Measurements from ENCODE around the gene IPMK. TPM values are rescaled to one million over a fixed set of nuclear protein-coding genes. Genes with fewer than 3 reads are reported as not detected.
"Not testable (repeated sequence)": the region's sequence is repeated elsewhere in the genome, so short reads cannot be mapped to it uniquely, and the experiment has no call there.

The IPMK gene
- total and polyA plus RNA-seq, 2 experiments from 2014 or later = 5.5 to 17.8 TPM

DNA sequence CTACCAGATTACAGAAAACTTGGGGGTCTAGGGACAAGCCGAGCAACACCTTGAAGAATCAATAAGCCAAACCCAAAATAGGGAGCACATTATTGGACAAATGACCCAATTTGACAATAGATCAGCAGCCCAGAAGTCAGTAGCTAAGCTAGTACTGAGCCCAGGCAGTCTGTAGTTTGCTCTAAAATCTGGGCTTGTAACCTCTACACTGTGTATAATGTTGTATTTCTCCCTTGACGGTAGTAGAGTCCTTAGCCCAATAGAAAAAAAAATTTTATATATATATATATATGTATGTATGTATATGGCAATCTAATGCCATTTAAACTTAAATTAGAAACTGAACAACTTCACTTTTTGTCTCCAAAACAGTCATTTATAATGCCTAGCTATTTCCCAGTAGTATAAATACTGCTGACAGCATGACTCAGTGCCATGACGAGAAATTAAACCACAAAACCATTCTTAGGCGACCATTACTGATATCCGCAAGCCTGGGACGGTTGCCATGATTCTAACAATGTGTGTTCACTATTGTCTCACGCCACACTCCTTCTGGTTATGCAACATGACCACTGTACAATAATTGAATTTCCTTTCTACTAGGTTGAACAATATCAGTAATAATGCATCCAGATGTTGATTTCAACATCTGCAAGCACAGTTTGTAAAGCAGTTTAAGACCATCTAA, 110.5 kb downstream of the IPMK start (continued):
- TF ChIP-seq CREB1 (CRISPR knock-in tag; IDR thresholded peaks at IDR 0.05; ENCODE audit: low read depth) = no peak
- TF ChIP-seq EZH2phosphoT487 (IDR thresholded peaks at IDR 0.05; ENCODE audit: unreplicated experiment) = no peak

DNA sequence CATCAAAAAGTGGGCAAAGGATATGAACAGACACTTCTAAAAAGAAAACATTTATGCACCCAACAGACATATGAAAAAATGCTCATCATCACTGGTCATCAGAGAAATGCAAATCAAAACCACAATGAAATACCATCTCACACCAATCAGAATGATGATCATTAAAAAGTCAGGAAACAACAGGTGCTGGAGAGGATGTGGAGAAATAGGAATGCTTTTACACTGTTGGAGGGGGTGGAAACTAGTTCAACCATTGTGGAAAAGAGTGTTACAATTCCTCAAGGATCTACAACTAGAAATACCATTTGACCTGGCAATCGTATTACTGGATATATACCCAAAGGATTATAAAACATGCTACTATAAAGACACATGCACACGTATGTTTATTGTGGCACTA, 111.8 kb downstream of the IPMK start:
- not testable (repeated sequence) for H3K27ac ChIP-seq (ENCODE audit: low read depth); H3K4me3 ChIP-seq; H3K27me3 ChIP-seq (ENCODE audit: insufficient read depth); H3K79me2 ChIP-seq (replicated peaks; ENCODE audit: insufficient read depth); H3K27ac Mint-ChIP-seq; H3K9me2 ChIP-seq (ENCODE audit: insufficient read depth); ATAC-seq; DNase-seq (ENCODE audit: low spot score); H3K4me3 Mint-ChIP-seq; H3K36me3 Mint-ChIP-seq (ENCODE audit: low read depth); H4K20me1 ChIP-seq (replicated peaks; ENCODE audit: insufficient read depth); H3K4me1 ChIP-seq (ENCODE audit: insufficient read depth); H3K4me2 ChIP-seq; H3K27me3 Mint-ChIP-seq (ENCODE audit: insufficient read depth, low read depth, poor library complexity); H3K36me3 ChIP-seq (ENCODE audit: insufficient read depth); H3K9me3 Mint-ChIP-seq; H2AFZ ChIP-seq; H3F3A ChIP-seq (replicated peaks; ENCODE audit: low read depth)
- H3K4me1 Mint-ChIP-seq = peaks cover 13% of the 10 kb centered on the region; the same call in 2 of the 3 replicates

DNA sequence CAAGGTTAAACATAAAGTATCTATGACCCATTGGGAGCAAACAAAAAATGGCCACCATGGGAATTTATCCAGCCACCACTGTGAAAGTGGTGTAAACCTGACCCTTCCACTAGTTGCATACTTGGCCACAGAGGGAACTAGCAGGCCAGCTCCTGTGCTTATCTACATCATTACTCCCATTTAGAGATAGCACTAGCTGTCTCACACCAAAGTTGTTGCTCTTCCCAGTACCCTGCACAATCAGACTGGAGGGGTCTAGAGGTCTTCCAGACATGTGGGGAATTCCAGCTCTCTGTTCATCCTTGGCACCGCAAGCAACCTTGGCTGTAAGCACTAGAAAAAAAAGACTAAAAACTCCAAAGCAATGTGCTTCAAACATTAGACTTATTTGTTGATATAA, 113.9 kb downstream of the IPMK start:
- Histone ChIP-seq H4K20me1 (replicated peaks; ENCODE audit: insufficient read depth) (no peaks in the 10 kb centered on the region), H2AFZ (no peak overlapping the region), H3K36me3 (ENCODE audit: insufficient read depth) (no peaks in the 10 kb centered on the region), H3F3A (replicated peaks; ENCODE audit: low read depth) (no peaks in the 10 kb centered on the region), H3K9me2 (ENCODE audit: insufficient read depth) (0 out of 2 replicates have a peak, but pooled peaks cover 3% of the 10 kb centered on the region), H3K27me3 (ENCODE audit: insufficient read depth) (no peaks in the 10 kb centered on the region), H3K4me3 (no peak overlapping the region), H3K27ac (ENCODE audit: low read depth) (no peak overlapping the region), H3K79me2 (replicated peaks; ENCODE audit: insufficient read depth) (no peaks in the 10 kb centered on the region), H3K4me2 (no peak overlapping the region), H3K4me1 (ENCODE audit: insufficient read depth) (no peaks in the 10 kb centered on the region; the same call in 1 of the 2 replicates)
- Mint-ChIP-seq H3K27ac (no peak overlapping the region), H3K4me3 (no peak overlapping the region), H3K4me1 (peaks cover 13% of the 10 kb centered on the region; the same call in 2 of the 3 replicates), H3K36me3 (ENCODE audit: low read depth) (no peaks in the 10 kb centered on the region), H3K9me3 (no peaks in the 10 kb centered on the region), H3K27me3 (ENCODE audit: insufficient read depth, low read depth, poor library complexity) (peaks cover 2% of the 10 kb centered on the region)
- ATAC-seq (no peak), DNase-seq (ENCODE audit: low spot score) (no peak)
- TF ChIP-seq, protein P1, sequence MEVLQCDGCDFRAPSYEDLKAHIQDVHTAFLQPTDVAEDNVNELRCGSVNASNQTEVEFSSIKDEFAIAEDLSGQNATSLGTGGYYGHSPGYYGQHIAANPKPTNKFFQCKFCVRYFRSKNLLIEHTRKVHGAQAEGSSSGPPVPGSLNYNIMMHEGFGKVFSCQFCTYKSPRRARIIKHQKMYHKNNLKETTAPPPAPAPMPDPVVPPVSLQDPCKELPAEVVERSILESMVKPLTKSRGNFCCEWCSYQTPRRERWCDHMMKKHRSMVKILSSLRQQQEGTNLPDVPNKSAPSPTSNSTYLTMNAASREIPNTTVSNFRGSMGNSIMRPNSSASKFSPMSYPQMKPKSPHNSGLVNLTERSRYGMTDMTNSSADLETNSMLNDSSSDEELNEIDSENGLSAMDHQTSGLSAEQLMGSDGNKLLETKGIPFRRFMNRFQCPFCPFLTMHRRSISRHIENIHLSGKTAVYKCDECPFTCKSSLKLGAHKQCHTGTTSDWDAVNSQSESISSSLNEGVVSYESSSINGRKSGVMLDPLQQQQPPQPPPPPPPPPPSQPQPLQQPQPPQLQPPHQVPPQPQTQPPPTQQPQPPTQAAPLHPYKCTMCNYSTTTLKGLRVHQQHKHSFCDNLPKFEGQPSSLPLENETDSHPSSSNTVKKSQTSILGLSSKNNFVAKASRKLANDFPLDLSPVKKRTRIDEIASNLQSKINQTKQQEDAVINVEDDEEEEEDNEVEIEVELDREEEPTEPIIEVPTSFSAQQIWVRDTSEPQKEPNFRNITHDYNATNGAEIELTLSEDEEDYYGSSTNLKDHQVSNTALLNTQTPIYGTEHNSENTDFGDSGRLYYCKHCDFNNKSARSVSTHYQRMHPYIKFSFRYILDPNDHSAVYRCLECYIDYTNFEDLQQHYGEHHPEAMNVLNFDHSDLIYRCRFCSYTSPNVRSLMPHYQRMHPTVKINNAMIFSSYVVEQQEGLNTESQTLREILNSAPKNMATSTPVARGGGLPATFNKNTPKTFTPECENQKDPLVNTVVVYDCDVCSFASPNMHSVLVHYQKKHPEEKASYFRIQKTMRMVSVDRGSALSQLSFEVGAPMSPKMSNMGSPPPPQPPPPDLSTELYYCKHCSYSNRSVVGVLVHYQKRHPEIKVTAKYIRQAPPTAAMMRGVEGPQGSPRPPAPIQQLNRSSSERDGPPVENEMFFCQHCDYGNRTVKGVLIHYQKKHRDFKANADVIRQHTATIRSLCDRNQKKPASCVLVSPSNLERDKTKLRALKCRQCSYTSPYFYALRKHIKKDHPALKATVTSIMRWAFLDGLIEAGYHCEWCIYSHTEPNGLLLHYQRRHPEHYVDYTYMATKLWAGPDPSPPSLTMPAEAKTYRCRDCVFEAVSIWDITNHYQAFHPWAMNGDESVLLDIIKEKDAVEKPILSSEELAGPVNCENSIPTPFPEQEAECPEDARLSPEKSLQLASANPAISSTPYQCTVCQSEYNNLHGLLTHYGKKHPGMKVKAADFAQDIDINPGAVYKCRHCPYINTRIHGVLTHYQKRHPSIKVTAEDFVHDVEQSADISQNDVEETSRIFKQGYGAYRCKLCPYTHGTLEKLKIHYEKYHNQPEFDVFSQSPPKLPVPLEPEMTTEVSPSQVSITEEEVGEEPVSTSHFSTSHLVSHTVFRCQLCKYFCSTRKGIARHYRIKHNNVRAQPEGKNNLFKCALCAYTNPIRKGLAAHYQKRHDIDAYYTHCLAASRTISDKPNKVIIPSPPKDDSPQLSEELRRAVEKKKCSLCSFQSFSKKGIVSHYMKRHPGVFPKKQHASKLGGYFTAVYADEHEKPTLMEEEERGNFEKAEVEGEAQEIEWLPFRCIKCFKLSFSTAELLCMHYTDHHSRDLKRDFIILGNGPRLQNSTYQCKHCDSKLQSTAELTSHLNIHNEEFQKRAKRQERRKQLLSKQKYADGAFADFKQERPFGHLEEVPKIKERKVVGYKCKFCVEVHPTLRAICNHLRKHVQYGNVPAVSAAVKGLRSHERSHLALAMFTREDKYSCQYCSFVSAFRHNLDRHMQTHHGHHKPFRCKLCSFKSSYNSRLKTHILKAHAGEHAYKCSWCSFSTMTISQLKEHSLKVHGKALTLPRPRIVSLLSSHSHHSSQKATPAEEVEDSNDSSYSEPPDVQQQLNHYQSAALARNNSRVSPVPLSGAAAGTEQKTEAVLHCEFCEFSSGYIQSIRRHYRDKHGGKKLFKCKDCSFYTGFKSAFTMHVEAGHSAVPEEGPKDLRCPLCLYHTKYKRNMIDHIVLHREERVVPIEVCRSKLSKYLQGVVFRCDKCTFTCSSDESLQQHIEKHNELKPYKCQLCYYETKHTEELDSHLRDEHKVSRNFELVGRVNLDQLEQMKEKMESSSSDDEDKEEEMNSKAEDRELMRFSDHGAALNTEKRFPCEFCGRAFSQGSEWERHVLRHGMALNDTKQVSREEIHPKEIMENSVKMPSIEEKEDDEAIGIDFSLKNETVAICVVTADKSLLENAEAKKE (CRISPR knock-in tag; IDR thresholded peaks at IDR 0.05) = no peak
- TF ChIP-seq ZNF331 (CRISPR knock-in tag; IDR thresholded peaks at IDR 0.05; ENCODE audit: low read depth) = no peak
- TF ChIP-seq NANOG (IDR thresholded peaks at IDR 0.05; ENCODE audit: borderline replicate concordance) = no peak
- TF ChIP-seq, protein P2, sequence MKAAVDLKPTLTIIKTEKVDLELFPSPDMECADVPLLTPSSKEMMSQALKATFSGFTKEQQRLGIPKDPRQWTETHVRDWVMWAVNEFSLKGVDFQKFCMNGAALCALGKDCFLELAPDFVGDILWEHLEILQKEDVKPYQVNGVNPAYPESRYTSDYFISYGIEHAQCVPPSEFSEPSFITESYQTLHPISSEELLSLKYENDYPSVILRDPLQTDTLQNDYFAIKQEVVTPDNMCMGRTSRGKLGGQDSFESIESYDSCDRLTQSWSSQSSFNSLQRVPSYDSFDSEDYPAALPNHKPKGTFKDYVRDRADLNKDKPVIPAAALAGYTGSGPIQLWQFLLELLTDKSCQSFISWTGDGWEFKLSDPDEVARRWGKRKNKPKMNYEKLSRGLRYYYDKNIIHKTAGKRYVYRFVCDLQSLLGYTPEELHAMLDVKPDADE (IDR thresholded peaks at IDR 0.05) = no peak
- no peak for TF ChIP-seq JUNB (IDR thresholded peaks at IDR 0.05; ENCODE audit: unreplicated experiment)
- no peak for TF ChIP-seq STAT1 (IDR thresholded peaks at IDR 0.05; ENCODE audit: unreplicated experiment)

Data from GM23338 (cell line).